NCI-H2081 (cell line): ENCODE measurements around the gene CPPED1.

Experiments used
- DNase-seq, 2 experiments: peaks; one replicate each; lab custom pipeline; 2025; lab: John Stamatoyannopoulos, UW

CPPED1 gene

GRCh38 chr16:12732600-12732999 lies 71.1 kb downstream of the CPPED1 start:
- DNase-seq: no peak

GRCh38 chr16:12729448-12729847 lies 74.2 kb downstream of the CPPED1 start:
- DNase-seq: no peak

DNA sequence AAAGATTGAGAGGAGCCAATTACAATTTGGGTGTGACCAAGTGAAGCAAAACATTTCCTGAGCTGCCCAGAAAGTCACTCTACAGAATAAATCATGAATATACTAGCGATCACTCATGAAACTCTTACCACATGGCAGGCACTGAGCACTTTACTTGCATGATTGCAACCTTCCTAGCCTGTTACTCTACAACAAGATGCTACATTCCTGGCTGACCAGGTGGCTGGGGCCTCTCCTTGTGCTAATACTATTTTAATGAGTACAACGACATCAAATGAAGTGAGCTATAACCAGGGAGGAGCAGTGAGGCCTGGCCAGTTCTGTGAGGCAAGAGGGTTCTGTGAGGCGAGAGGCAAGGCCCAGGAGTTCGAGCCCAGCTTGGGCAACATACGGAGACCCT lies 75.2 kb downstream of the CPPED1 start:
- DNase-seq: no peak

DNA sequence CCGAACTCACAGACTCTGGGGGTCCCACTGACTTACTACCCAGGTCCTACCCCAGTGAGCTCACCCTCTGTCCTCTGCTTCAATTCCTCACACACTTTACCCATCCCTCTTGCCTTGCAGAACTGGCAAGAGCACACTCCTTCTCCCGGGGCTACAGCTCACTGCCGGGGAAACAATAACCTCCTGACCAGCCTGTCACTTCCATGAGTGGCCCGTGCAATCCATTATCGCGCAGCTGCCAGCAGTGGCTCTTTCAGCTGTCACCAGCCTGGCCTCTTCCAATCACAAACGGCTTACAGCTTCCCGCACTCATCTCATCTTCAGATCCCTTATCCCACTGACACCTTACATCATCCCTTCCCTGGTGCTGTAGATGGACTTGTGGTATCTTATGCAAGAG lies 79.5 kb downstream of the CPPED1 start:
- DNase-seq: no peak

DNA sequence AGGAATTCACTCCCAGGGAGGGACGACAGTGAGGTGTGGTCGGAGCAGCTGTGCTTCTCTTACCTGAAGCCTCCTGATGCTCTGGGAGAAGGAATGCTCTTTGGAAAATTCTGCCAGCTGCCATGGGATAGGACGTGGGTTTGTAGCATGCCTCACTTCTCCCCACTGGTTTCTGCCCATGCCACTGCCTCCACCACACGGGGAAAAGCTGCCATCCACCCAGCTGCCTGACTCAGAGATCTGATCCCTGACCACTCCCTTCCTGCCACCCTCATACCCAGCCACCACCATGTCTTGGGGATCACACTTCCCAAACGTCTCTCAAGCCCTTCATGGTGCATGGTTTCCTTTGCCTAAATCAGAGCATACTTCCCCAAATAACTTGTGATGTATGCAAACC lies 80.0 kb downstream of the CPPED1 start:
- no peak for DNase-seq

GRCh38 chr16:12721841-12722421 lies 81.8 kb downstream of the CPPED1 start:
- DNase-seq: no peak

DNA sequence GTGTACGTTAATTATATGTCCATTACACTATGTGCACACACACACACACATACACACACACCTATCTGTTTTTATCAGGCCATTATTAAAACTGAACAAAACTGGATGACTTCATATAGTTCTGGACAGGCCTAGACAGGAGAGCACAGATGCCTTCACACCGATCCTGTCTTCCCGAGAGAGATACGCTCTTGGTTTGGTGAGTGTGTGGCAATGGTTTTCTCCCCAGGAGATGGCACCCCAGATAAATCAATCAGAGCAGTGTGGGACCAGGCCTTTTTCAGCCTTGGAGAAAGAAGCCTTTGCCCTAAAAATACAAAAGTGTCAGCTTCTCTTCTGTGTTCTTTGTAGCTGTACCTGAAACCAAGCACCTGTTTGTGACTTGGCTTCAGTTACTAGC lies 83.7 kb downstream of the CPPED1 start:
- DNase-seq: no peak

- DNase-seq: no peak
These were observed 87.0 kb downstream of the CPPED1 start for GRCh38 chr16:12716658-12717057.

DNA sequence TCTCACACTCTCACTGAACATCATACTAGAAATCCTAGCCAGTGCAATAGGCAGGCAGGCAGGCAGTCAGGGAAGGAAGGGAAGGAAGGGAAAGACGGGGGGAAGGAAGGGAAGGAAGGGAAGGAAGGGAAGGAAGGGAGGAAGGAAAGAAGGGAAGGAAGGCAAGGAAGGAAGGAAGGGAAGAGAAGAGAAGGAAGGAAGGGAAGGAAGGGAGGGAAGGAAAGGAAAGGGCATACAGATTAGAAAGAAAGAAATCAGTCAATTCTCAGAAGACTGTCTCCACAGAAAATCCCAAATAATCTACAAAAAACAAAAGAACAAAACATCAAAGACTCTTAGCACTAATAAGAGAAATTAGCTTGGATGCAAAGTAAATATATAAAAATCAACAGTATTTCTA lies 93.9 kb downstream of the CPPED1 start:
- DNase-seq: no peak

DNA sequence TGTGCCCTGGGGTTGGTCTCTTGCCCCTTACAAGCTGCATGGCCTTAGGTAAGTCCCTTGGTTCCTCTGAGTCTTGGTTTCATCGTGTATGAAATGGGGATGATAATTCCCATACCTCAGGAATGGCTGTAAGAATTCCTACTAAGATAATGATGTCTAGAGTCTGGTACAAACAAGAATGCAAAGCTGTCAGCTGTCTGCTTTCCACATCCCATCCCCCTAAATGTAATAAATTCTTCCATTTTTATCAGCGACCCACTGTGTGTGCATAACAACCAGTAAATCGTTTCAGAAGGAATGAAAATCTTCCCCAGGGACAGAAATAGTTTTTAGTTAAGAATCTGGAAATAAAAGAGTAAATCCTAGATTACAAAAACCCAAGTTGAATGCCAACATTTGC lies 95.4 kb downstream of the CPPED1 start:
- DNase-seq: no peak

GRCh38 chr16:12706628-12707027 lies 97.1 kb downstream of the CPPED1 start:
- DNase-seq: no peak

GRCh38 chr16:12704492-12705111 lies 99.1 kb downstream of the CPPED1 start:
- DNase-seq: no peak

DNA sequence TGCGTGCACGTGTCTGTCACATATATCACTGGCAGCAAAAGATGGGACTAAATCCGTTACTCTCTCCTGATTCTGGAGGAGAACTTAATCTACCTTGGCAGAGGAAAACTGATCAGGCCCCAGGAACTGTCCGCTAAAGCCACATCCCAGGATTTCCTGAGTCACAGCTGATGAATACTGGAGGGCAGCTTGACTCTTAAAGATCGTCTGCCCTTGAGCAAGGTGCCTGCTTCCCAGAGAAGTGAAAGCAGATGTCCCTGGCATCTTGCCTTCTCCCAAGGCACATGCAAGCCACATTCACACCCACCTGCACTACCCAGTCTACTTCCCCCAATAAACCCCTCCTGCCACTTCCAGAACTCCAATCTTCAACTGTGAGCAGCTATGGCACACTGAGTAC lies 99.8 kb downstream of the CPPED1 start:
- DNase-seq: no peak

GRCh38 chr16:12700161-12700560 lies 103.5 kb downstream of the CPPED1 start:
- no peak for DNase-seq

GRCh38 chr16:12699161-12699560 lies 104.5 kb downstream of the CPPED1 start:
- no peak for DNase-seq

DNA sequence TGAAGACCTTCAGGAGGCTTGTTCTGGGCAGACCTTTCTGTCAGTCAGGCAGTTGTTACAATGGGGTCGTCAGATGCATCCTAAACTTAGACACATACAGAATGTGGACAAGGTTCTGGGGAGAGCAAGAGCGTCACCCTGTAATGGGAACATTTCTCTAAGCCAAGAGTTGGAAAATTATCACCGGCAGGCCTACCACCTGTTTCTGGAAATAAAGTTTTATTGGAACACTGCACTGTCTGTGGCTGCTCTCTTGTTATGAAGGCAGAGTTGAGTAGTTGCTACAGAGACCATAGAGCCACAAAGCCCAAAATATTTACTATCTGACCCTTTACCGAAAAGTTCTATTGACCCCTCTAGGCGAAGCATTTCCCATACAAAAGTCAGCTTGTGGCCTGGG lies 106.2 kb downstream of the CPPED1 start:
- no peak for DNase-seq

DNA sequence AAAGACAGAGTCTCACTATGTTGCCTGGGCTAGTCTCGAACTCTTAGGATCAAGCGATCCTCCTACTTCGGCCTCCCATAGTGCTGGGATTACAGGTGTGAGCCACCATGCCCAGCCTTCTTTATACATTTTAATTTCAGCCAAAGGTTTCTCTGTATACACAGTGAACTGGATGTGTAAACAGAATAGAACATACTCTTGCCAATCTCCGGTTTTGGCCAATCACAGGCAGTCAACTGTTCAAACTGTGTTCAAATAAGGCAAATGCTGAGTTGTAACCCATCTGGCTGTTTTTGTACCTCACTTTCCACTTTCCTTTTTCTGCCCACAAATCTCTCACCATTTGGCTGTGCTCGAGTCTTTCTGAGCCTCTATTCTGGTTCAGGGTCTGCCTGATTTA lies 108.2 kb downstream of the CPPED1 start:
- DNase-seq: no peak

DNA sequence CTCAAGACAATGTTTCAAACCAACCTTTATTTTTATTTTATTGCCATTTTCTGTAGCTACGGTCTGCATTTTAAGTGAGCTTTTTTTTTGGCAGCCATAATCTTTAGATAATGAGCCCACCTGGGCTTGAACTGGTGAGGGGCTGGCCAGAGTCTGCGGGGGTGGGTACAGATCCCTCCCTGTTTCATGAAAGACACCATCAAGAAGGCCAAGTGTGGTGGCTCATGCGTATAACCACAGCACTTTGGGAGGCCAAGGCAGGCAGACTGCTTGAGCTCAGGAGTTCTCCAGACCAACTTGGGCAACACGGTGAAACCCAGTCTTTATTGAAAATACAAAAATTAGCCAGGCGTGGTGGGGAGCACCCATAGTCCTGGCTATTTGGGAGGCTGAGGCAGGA lies 113.7 kb downstream of the CPPED1 start:
- no peak for DNase-seq

DNA sequence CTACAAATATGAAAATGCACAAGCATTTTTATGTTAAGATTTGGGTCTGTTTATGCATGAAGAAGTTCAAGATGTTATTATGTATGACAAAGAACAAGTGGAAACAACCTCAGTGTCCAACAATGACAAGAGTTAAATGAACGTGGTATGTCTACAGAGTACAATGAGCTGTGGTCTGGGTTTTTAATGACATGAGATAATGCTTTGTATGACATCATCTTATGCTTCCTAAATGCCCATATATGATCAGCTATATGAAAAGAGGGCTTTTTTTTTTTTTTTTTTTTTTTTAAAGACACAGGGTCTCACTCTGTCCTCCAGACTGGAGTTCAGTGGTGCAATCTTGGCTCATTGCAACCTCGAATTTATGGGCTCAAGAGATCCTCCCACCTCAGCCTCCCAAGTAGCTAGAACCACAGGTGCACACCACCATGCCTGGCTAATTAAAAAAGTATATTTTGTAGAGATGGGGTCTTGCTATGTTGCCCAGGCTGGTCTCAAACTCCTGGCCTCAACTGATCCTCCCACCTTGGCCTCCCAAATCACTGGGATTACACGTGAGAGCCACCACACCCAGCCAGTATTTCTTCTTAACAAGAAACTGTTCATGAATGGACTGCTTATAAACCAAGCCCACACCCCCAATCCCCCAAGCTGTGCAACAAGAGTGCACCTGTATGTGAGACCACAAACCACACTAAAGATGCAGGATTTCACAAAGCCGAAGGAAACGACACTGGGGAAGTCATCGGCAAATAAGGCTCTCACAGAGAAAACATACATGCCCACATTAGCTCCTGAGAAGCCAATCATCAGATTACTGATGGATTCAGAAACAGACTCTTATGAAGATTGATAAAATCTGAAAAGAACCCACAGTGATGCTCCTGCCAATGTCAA lies 114.5 kb downstream of the CPPED1 start:
- DNase-seq: no peak

GRCh38 chr16:12685806-12686205 lies 117.9 kb downstream of the CPPED1 start:
- no peak for DNase-seq

- no peak for DNase-seq
These were observed 121.1 kb downstream of the CPPED1 start for GRCh38 chr16:12682432-12683165.

DNA sequence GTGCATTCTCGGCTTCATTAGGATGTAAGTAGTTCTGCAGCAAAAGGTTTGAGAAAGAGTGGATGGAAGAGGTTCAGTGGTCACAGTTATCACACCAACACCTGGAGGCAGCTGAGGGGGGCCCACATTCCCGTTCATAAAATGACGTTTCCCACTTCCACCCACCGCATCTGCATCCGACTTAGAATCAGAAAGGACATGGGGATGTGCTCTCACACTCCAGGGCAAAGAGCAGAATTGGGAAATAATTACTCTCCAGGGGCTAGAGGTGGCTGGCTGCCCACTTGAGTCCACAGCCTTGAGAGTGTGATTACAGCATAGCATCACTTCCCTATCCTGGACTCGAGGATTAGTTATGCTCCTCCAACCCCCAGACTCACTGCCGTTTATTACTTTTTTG lies 122.0 kb downstream of the CPPED1 start:
- no peak for DNase-seq

- no peak for DNase-seq
These were observed 123.2 kb downstream of the CPPED1 start for GRCh38 chr16:12680531-12680930.
